ENCODE data around the gene DNAH2. TPM values are rescaled to one million over a fixed set of nuclear protein-coding genes. Genes with fewer than 3 reads are reported as not detected.

Gene DNAH2
- total RNA-seq, 4 donors from 2014 or later, result under 0.01 to 1.4 (median under 0.01) TPM

DNA sequence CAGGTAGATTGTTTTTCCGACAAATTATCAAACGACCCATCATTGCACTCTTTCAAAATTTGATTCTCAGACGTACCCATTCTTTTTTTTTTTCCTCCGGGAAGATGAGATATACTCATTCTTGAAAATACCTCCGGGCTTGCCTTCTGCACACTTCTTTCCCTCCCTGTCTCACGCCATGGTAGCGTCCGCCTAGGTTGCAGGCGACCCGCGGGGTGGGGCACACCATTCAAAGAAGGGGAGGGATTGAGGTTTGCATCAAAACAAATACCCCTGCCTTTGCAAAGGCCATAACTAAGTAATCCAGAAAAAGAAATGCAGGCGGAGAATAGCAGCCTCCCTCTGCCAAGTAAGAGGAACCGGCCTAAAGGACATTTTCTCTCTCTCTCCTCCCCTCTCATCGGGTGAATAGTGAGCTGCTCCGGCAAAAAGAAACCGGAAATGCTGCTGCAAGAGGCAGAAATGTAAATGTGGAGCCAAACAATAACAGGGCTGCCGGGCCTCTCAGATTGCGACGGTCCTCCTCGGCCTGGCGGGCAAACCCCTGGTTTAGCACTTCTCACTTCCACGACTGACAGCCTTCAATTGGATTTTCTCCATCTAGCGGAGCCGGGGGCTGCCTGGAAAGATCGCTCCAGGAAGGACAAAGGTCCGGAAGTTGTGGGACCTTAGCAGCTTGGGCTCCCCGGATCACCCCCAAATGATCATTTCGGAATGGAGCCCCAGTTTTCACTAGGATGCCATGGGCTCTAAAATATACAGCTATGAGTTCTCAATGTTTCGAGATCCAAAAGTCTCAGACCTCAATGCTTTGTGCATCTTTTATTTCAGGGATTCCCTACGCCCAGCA, 31.1 kb upstream of the DNAH2 start:
- 0 to 1% methylated on average over 30 of the region's 30 CpGs for WGBS, 2 donors
- Histone ChIP-seq H3K9me3 (no peaks in the 10 kb centered on the region), H3K27ac (peak overlapping the region; percentile 92 to 98 (median 98)), H3K36me3 (peaks cover 0 to 14% (median 0%) of the 10 kb centered on the region in 3 donors), H3K27me3 (no peaks in the 10 kb centered on the region), H3K4me3 (peak overlapping the region; percentile 80 to 85 (median 80)), H3K4me1 (peaks cover 4 to 40% (median 18%) of the 10 kb centered on the region in 4 donors)
- DNase-seq (ENCODE audit: low spot score in 2 of 2), result peak; percentile 56 to 66
- TF ChIP-seq POLR2A (IDR thresholded peaks at IDR 0.05) (peak; percentile 84 to 90), EP300 (IDR thresholded peaks at IDR 0.05) (peak in 1 of 2 donors; percentile 86)
- TF ChIP-seq, protein P1, sequence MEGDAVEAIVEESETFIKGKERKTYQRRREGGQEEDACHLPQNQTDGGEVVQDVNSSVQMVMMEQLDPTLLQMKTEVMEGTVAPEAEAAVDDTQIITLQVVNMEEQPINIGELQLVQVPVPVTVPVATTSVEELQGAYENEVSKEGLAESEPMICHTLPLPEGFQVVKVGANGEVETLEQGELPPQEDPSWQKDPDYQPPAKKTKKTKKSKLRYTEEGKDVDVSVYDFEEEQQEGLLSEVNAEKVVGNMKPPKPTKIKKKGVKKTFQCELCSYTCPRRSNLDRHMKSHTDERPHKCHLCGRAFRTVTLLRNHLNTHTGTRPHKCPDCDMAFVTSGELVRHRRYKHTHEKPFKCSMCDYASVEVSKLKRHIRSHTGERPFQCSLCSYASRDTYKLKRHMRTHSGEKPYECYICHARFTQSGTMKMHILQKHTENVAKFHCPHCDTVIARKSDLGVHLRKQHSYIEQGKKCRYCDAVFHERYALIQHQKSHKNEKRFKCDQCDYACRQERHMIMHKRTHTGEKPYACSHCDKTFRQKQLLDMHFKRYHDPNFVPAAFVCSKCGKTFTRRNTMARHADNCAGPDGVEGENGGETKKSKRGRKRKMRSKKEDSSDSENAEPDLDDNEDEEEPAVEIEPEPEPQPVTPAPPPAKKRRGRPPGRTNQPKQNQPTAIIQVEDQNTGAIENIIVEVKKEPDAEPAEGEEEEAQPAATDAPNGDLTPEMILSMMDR (IDR thresholded peaks at IDR 0.05), result peak in 2 of 5 experiments; percentile 7 to 34

DNA sequence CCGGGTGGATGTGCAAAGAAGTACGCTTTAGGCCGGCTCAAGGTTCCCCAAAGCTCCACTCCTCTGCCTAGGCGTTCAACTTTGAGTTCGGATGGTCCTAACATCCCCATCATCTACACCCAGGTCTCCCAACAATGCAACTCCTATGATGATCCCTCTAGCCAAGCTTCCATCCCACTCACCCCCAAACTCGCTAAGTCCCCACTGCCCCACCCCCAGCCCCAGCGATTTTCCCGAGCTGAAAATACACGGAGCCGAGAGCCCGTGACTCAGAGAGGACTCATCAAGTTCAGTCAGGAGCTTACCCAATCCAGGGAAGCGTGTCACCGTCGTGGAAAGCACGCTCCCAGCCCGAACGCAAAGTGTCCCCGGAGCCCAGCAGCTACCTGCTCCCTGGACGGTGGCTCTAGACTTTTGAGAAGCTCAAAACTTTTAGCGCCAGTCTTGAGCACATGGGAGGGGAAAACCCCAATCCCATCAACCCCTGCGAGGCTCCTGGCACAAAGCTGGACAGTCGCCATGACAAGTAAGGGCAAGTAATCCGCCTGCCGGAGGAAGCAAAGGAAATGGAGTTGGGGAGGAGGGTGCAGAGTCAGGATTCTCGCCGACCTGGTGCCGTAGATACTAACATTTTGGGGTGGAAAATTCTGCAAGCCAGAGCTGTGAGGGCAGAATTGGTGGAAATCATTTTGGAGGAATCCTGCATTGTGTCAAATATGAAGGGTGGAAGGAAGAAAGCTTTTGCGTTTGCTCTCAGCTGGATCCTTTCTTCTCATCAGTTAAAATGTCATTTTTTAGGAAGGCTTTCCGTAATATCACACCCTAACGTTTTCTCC, 30.3 kb upstream of the DNAH2 start, which contains the start of gene TP53:
TSS of gene TP53 (minus strand) at position 419 of the 836 bp plus-strand sequence. CDS start 10,896 bp downstream, outside the sequence.
- H3K27ac ChIP-seq, result peak within 1 kb of the TSS; percentile 92 to 98 (median 98)
- H3K9me3 ChIP-seq, result no peaks in the 10 kb centered on the region
- TF ChIP-seq POLR2A (IDR thresholded peaks at IDR 0.05) (peak; percentile 65 to 68), EP300 (IDR thresholded peaks at IDR 0.05) (peak; percentile 57 to 88)
- TF ChIP-seq, protein P1 (IDR thresholded peaks at IDR 0.05), result no peak
- DNase-seq (ENCODE audit: low spot score in 2 of 2), result peak; percentile 72 to 86
- peaks cover 0 to 22% (median 0%) of the 10 kb centered on the region in 3 donors for H3K36me3 ChIP-seq
- H3K27me3 ChIP-seq, result no peaks in the 10 kb centered on the region
- H3K4me3 ChIP-seq, result peak within 1 kb of the TSS; percentile 80 to 85 (median 80)
- H3K4me1 ChIP-seq, result peaks cover 4 to 40% (median 18%) of the 10 kb centered on the region in 4 donors
- WGBS, 2 donors, result 0% methylated on average over 30 of the region's 30 CpGs

DNA sequence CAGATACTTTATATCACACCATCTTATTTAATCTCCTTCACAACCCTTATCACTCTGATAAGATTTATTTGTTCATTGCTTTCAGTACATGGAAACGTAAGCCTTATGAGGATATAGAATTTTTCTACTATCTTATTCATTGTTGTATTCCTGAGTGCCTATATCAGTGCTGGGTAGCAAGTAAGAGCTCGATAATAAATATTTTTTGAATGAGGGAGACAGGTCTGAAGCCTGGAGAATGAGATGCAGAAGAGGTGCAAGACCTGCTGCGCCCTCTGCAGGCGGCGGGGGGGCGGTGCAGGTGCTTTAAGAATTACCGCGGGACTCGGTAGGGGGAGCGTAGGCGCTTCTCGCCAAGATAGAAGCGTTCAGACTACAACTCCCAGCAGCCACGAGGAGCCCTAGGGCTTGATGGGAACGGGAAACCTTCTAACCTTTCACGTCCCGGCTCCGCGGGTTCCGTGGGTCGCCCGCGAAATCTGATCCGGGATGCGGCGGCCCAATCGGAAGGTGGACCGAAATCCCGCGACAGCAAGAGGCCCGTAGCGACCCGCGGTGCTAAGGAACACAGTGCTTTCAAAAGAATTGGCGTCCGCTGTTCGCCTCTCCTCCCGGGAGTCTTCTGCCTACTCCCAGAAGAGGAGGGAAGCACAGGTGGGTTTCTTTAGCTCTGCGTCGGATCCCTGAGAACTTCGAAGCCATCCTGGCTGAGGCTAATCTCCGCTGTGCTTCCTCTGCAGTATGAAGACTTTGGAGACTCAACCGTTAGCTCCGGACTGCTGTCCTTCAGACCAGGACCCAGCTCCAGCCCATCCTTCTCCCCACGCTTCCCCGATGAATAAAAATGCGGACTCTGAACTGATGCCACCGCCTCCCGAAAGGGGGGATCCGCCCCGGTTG, 29.4 kb upstream of the DNAH2 start, which contains the start of gene WRAP53:
TSS of gene WRAP53 (plus strand) at position 570 of the 900 bp plus-strand sequence. CDS start at position 742, 172 bp downstream.
- WGBS, 2 donors, result 0% methylated on average over 45 to 48 of the region's 51 CpGs
- Histone ChIP-seq H3K4me1 (peaks cover 4 to 40% (median 18%) of the 10 kb centered on the region in 4 donors), H3K27me3 (no peaks in the 10 kb centered on the region), H3K4me3 (peak within 1 kb of the TSS; percentile 80 to 85 (median 80)), H3K36me3 (peaks cover 0 to 31% (median 0%) of the 10 kb centered on the region in 3 donors), H3K27ac (peak within 1 kb of the TSS; percentile 92 to 98 (median 98)), H3K9me3 (no peaks in the 10 kb centered on the region)
- TF ChIP-seq, protein P1 (IDR thresholded peaks at IDR 0.05), result peak; percentile 95 to 100 (median 97)
- TF ChIP-seq POLR2A (IDR thresholded peaks at IDR 0.05) (no peak), EP300 (IDR thresholded peaks at IDR 0.05) (peak; percentile 91 to 92)
- peak; percentile 96 to 98 for DNase-seq (ENCODE audit: low spot score in 2 of 2)

DNA sequence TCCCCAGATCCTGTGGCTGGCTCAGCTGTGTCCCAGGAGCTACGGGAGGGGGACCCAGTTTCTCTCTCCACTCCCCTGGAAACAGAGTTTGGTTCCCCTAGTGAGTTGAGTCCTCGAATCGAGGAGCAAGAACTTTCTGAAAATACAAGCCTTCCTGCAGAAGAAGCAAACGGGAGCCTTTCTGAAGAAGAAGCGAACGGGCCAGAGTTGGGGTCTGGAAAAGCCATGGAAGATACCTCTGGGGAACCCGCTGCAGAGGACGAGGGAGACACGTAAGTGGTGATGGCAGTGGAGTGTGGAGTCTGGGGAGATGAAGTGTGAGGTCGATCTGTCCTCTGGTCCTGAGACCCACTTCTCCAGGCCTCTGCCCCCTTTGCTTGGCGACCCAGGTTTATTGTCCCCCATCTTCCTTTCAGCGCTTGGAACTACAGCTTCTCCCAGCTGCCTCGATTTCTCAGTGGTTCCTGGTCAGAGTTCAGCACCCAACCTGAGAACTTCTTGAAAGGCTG, 28.7 kb upstream of the DNAH2 start:
- H3K9me3 ChIP-seq, result no peaks in the 10 kb centered on the region
- peaks cover 0 to 38% (median 0%) of the 10 kb centered on the region in 3 donors for H3K36me3 ChIP-seq
- H3K4me3 ChIP-seq, result peak overlapping the region; percentile 55 to 80 (median 80)
- H3K27ac ChIP-seq, result peak overlapping the region in 3 of 4 donors; percentile 58 to 98 (median 73)
- no peaks in the 10 kb centered on the region for H3K27me3 ChIP-seq
- peaks cover 4 to 38% (median 18%) of the 10 kb centered on the region in 4 donors for H3K4me1 ChIP-seq
- no peak for DNase-seq (ENCODE audit: low spot score in 2 of 2)
- 12 to 13% methylated on average over 13 of the region's 13 CpGs for WGBS, 2 donors
- TF ChIP-seq EP300 (IDR thresholded peaks at IDR 0.05) (no peak), POLR2A (IDR thresholded peaks at IDR 0.05) (no peak)
- TF ChIP-seq, protein P1 (IDR thresholded peaks at IDR 0.05), result no peak

All from tibial nerve (tissue), 4 donors.